GM10248 (cell line): ENCODE measurements around the gene CAMK2B.

ENCODE experiments used
- CTCF ChIA-PET: fragments of 300-600 bp; sonication (Branson Sonifier 250); formaldehyde crosslinking; extraction: SDS; loops from one replicate; lab custom pipeline; 2021; ENCODE audit warnings: antibody characterized with exemption; lab: Yijun Ruan, JAX
- POLR2A ChIA-PET: fragments of 350-650 bp; sonication (Branson Sonifier 250); formaldehyde crosslinking; extraction: SDS; loops from one replicate; lab custom pipeline; 2020; ENCODE audit warnings: antibody characterized with exemption; lab: Yijun Ruan, JAX
- DNase-seq: peaks from one replicate; pipeline ENCODE4 v3.0.0; 2012; ENCODE audit errors: extremely low spot score
- CTCF ChIP-seq: IDR thresholded peaks from 2 replicates; pipeline ENCODE4 v1.5.1; 2012; ENCODE audit warnings: mild to moderate bottlenecking, low read depth; ENCODE audit errors: extremely low read depth, missing control alignments, control extremely low read depth

Gene CAMK2B

GRCh38 chr7:44216019-44216418, 109.4 kb downstream of the CAMK2B start:
- DNase-seq, result no peak
- ChIA-PET POLR2A (no interaction called here), CTCF (no interaction called here)
- no peak for TF ChIP-seq CTCF

- CTCF ChIA-PET, result interaction anchor here (1.5 kb wide), 1 partner anchor 350 kb away, joined by 5 read pairs; no protein-coding TSS in a partner anchor
- POLR2A ChIA-PET, result no interaction called here
- TF ChIP-seq CTCF, result no peak
- DNase-seq, result no peak
These were observed 109.9 kb downstream of the CAMK2B start for GRCh38 chr7:44215531-44215930.

- TF ChIP-seq CTCF, result no peak
- DNase-seq, result no peak
- POLR2A ChIA-PET, result interaction anchor here (1.3 kb wide), 1 partner anchor 13 kb away, joined by 3 read pairs; the partner anchor contains the start of gene YKT6
- CTCF ChIA-PET, result interaction anchor here (1.0 to 2.3 kb wide), 5 partner anchors 8 to 351 kb away, joined by 3 to 12 read pairs (median 4); partner anchors contain the start of gene YKT6
These were observed 111.5 kb downstream of the CAMK2B start for GRCh38 chr7:44213877-44214388.

- ChIA-PET CTCF (interaction anchor here (2.3 kb wide), 1 partner anchor 12 kb away, joined by 12 read pairs; the partner anchor contains the start of gene YKT6), POLR2A (interaction anchor here (1.3 kb wide), 1 partner anchor 13 kb away, joined by 3 read pairs; the partner anchor contains the start of gene YKT6)
- no peak for DNase-seq
- TF ChIP-seq CTCF, result no peak
These were observed 112.1 kb downstream of the CAMK2B start for GRCh38 chr7:44213206-44213876.

GRCh38 chr7:44212581-44213184, 112.7 kb downstream of the CAMK2B start:
- CTCF ChIA-PET, result interaction anchor here (1.0 to 2.3 kb wide), 2 partner anchors 11 to 29 kb away, joined by 3 to 12 read pairs; partner anchors contain the start of gene YKT6
- DNase-seq, result no peak
- POLR2A ChIA-PET, result interaction anchor here (0.8 kb wide), 1 partner anchor 10 kb away, joined by 3 read pairs; no protein-coding TSS in a partner anchor
- TF ChIP-seq CTCF, result no peak

GRCh38 chr7:44212018-44212417, 113.4 kb downstream of the CAMK2B start:
- POLR2A ChIA-PET, result interaction anchor here (0.8 kb wide), 1 partner anchor 9 kb away, joined by 3 read pairs; no protein-coding TSS in a partner anchor
- DNase-seq, result no peak

More at GRCh38 chr7:44212018-44212417, 113.4 kb downstream of the CAMK2B start:
- CTCF ChIA-PET, result interaction anchor here (1.0 kb wide), 1 partner anchor 29 kb away, joined by 3 read pairs; no protein-coding TSS in a partner anchor
- TF ChIP-seq CTCF, result no peak
